ENCODE data around the gene PRSS27. TPM values are rescaled to one million over a fixed set of nuclear protein-coding genes. Genes with fewer than 3 reads are reported as not detected.
A peak's percentile ranks its signal among the peaks of the same experiment; 100 is the strongest.

The PRSS27 gene
- total RNA-seq, 1 donor from 2014 or later, result 3.1 TPM

DNA sequence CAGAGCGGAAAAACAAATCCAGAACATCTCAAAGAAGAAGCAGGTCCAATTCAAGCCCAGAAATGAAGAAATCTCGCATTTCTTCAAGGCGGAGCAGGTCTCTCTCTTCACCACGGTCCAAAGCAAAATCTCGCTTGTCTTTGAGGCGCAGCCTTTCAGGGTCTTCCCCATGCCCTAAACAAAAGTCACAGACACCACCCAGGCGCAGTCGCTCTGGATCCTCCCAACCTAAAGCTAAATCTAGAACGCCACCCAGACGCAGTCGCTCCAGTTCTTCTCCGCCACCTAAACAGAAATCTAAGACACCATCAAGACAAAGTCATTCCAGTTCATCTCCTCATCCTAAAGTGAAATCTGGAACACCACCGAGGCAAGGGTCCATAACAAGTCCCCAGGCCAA, 42.7 kb upstream of the PRSS27 start:
- Mint-ChIP-seq H3K4me1 (ENCODE audit: low read depth) (peaks cover under 1% of the 10 kb centered on the region), H3K9me3 (ENCODE audit: low read depth) (no peaks in the 10 kb centered on the region), H3K36me3 (ENCODE audit: low read depth) (peaks cover 85% of the 10 kb centered on the region), H3K27ac (ENCODE audit: unreplicated experiment) (no peak overlapping the region), H3K27me3 (ENCODE audit: low read depth) (no peaks in the 10 kb centered on the region), H3K4me3 (ENCODE audit: unreplicated experiment) (no peak overlapping the region)
- no peak for TF ChIP-seq CTCF (IDR thresholded peaks at IDR 0.05)
- no peak for DNase-seq (ENCODE audit: low spot score)

GRCh38 chr16:2761886-2762583, 42.0 kb upstream of the PRSS27 start:
- Mint-ChIP-seq H3K27ac (ENCODE audit: unreplicated experiment) (no peak overlapping the region), H3K4me1 (ENCODE audit: low read depth) (peaks cover 7% of the 10 kb centered on the region), H3K9me3 (ENCODE audit: low read depth) (no peaks in the 10 kb centered on the region), H3K27me3 (ENCODE audit: low read depth) (no peaks in the 10 kb centered on the region), H3K36me3 (ENCODE audit: low read depth) (peaks cover 90% of the 10 kb centered on the region), H3K4me3 (ENCODE audit: unreplicated experiment) (no peak overlapping the region)
- TF ChIP-seq CTCF (IDR thresholded peaks at IDR 0.05), result no peak
- DNase-seq (ENCODE audit: low spot score), result peak; percentile 72

- peak; percentile 65 for DNase-seq (ENCODE audit: low spot score)
- TF ChIP-seq CTCF (IDR thresholded peaks at IDR 0.05), result no peak
- Mint-ChIP-seq H3K4me3 (ENCODE audit: unreplicated experiment) (no peak overlapping the region), H3K4me1 (ENCODE audit: low read depth) (peaks cover 12% of the 10 kb centered on the region), H3K36me3 (ENCODE audit: low read depth) (peaks cover 88% of the 10 kb centered on the region), H3K27me3 (ENCODE audit: low read depth) (no peaks in the 10 kb centered on the region), H3K27ac (ENCODE audit: unreplicated experiment) (no peak overlapping the region), H3K9me3 (ENCODE audit: low read depth) (no peaks in the 10 kb centered on the region)
Observed at GRCh38 chr16:2761472-2761871, 41.4 kb upstream of the PRSS27 start.

GRCh38 chr16:2757344-2757743, 37.3 kb upstream of the PRSS27 start:
- no peak for DNase-seq (ENCODE audit: low spot score)
- H3K9me3 Mint-ChIP-seq (ENCODE audit: low read depth), result no peaks in the 10 kb centered on the region
- H3K4me3 Mint-ChIP-seq (ENCODE audit: unreplicated experiment), result no peak overlapping the region
- no peaks in the 10 kb centered on the region for H3K27me3 Mint-ChIP-seq (ENCODE audit: low read depth)
- H3K4me1 Mint-ChIP-seq (ENCODE audit: low read depth), result peaks cover 38% of the 10 kb centered on the region
- no peak for TF ChIP-seq CTCF (IDR thresholded peaks at IDR 0.05)
- H3K27ac Mint-ChIP-seq (ENCODE audit: unreplicated experiment), result peak overlapping the region; percentile 60
- peaks cover 55% of the 10 kb centered on the region for H3K36me3 Mint-ChIP-seq (ENCODE audit: low read depth)

- Mint-ChIP-seq H3K9me3 (ENCODE audit: low read depth) (no peaks in the 10 kb centered on the region), H3K27me3 (ENCODE audit: low read depth) (no peaks in the 10 kb centered on the region), H3K4me1 (ENCODE audit: low read depth) (peaks cover 45% of the 10 kb centered on the region), H3K36me3 (ENCODE audit: low read depth) (peaks cover 46% of the 10 kb centered on the region), H3K4me3 (ENCODE audit: unreplicated experiment) (no peak overlapping the region), H3K27ac (ENCODE audit: unreplicated experiment) (peak overlapping the region; percentile 60)
- no peak for DNase-seq (ENCODE audit: low spot score)
- TF ChIP-seq CTCF (IDR thresholded peaks at IDR 0.05), result no peak
Observed at GRCh38 chr16:2756288-2757015, 36.4 kb upstream of the PRSS27 start.
